ENCODE results near the gene UFM1. TPM values are rescaled to one million over a fixed set of nuclear protein-coding genes. Genes with fewer than 3 reads are reported as not detected.

Gene UFM1
- total RNA-seq, 1 donor from 2014 or later = 28.8 TPM

- TF ChIP-seq CTCF (IDR thresholded peaks at IDR 0.05) = no peak
- no peaks in the 10 kb centered on the region for H3K9me3 ChIP-seq
These were observed 9.0 kb upstream of the UFM1 start for GRCh38 chr13:38340624-38341023.

GRCh38 chr13:38341149-38341692 lies 8.4 kb upstream of the UFM1 start:
- no peaks in the 10 kb centered on the region for H3K9me3 ChIP-seq

More at GRCh38 chr13:38340624-38341023, 9.0 kb upstream of the UFM1 start:
- Histone ChIP-seq H3K27ac (no peak overlapping the region), H3K36me3 (no peaks in the 10 kb centered on the region), H3K27me3 (no peaks in the 10 kb centered on the region), H3K4me1 (no peaks in the 10 kb centered on the region), H3K4me3 (no peak overlapping the region)
- intact Hi-C loops (cut with DNase I) = loop anchor here (10.0 kb wide), 1 partner anchor 696 kb away; no protein-coding TSS in a partner anchor
- no peak for DNase-seq (ENCODE audit: low spot score in 2 of 2)

DNA sequence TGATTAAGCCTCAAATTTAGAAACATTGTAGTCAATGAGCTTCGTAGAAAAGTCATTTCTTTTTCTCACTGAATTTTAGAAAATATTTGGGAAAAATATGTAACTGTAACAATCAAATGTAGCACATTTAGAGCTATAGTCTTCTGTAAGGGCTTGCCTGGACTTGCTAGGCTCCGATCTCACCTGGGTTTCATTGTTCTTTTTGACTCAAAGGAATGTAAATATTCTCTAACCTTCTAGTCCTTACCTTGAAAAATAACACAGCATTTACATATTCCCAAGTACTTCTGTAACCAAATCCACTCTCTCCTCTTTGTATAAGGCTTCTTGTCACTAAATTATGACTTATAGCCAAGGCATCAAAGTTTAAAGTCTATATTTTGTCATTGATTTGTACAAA lies 2.9 kb upstream of the UFM1 start:
- no peaks in the 10 kb centered on the region for H3K9me3 ChIP-seq
- no peaks in the 10 kb centered on the region for H3K36me3 ChIP-seq
- H3K27ac ChIP-seq = no peak overlapping the region
- no peak for TF ChIP-seq CTCF (IDR thresholded peaks at IDR 0.05)
- no peaks in the 10 kb centered on the region for H3K27me3 ChIP-seq
- DNase-seq (ENCODE audit: low spot score in 2 of 2) = no peak
- no peak overlapping the region for H3K4me3 ChIP-seq
- peaks cover 0 to 9% of the 10 kb centered on the region in 2 donors for H3K4me1 ChIP-seq
- intact Hi-C loops (cut with DNase I) = loop anchor here (10.0 kb wide), 1 partner anchor 702 kb away; no protein-coding TSS in a partner anchor

More at GRCh38 chr13:38341149-38341692, 8.4 kb upstream of the UFM1 start:
- Histone ChIP-seq H3K36me3 (no peaks in the 10 kb centered on the region), H3K4me3 (no peak overlapping the region), H3K27ac (no peak overlapping the region), H3K4me1 (no peaks in the 10 kb centered on the region), H3K27me3 (no peaks in the 10 kb centered on the region)
- no peak for DNase-seq (ENCODE audit: low spot score in 2 of 2)
- intact Hi-C loops (cut with DNase I) = loop anchor here (10.0 kb wide), 1 partner anchor 696 kb away; no protein-coding TSS in a partner anchor
- no peak for TF ChIP-seq CTCF (IDR thresholded peaks at IDR 0.05)

- peak overlapping the region; percentile 76 to 87 for H3K27ac ChIP-seq
- H3K4me3 ChIP-seq = peak overlapping the region; percentile 69 to 81
- H3K36me3 ChIP-seq = no peaks in the 10 kb centered on the region
These were observed 726 bp upstream of the UFM1 start for GRCh38 chr13:38348861-38349389.

GRCh38 chr13:38350114-38350617 lies 515 bp downstream of the UFM1 start:
- intact Hi-C loops (cut with DNase I) = loop anchor here (5.0 to 10.0 kb wide), 2 partner anchors 475 to 1288 kb away; no protein-coding TSS in a partner anchor
- Histone ChIP-seq H3K4me3 (peak overlapping the region; percentile 69 to 81), H3K27me3 (no peaks in the 10 kb centered on the region), H3K9me3 (no peaks in the 10 kb centered on the region), H3K27ac (peak overlapping the region; percentile 76 to 87), H3K36me3 (peaks cover 4 to 8% of the 10 kb centered on the region in 2 donors), H3K4me1 (peaks cover 0 to 9% of the 10 kb centered on the region in 2 donors)
- DNase-seq (ENCODE audit: low spot score in 2 of 2) = peak; percentile 32 to 81
- no peak for TF ChIP-seq CTCF (IDR thresholded peaks at IDR 0.05)

More at GRCh38 chr13:38348861-38349389, 726 bp upstream of the UFM1 start:
- no peak for DNase-seq (ENCODE audit: low spot score in 2 of 2)
- Histone ChIP-seq H3K27me3 (no peaks in the 10 kb centered on the region), H3K4me1 (peaks cover 0 to 9% of the 10 kb centered on the region in 2 donors), H3K9me3 (no peaks in the 10 kb centered on the region)
- intact Hi-C loops (cut with DNase I) = loop anchor here (10.0 kb wide), 1 partner anchor 704 kb away; no protein-coding TSS in a partner anchor
- no peak for TF ChIP-seq CTCF (IDR thresholded peaks at IDR 0.05)

All from ascending aorta (tissue), 2 donors.